Measurements from ENCODE around the gene CNEP1R1.

- TF ChIP-seq CTCF (conservative IDR thresholded peaks at IDR 0.05 in 1 of 2, IDR thresholded peaks at IDR 0.05 in 1 of 2; ENCODE audit: low read depth in 1 of 2, low read length in 2 of 2) (no peak), EZH2 (IDR thresholded peaks at IDR 0.05; ENCODE audit: low read length, missing control alignments) (no peak)
Measured at GRCh38 chr16:50065624-50066481, 40.8 kb downstream of the CNEP1R1 start, which contains the start of gene HEATR3.

Measured in fibroblast of lung (primary cell).